HCT116 (cell line): ENCODE measurements around the gene SOD1. TPM values are rescaled to one million over a fixed set of nuclear protein-coding genes. Genes with fewer than 3 reads are reported as not detected.

ENCODE experiments used
- ATAC-seq: fragments of 200-7000 bp; cut with Tn5 transposase; 2 replicates; pipeline ENCODE4 v1.9.1; 2020; ENCODE audit warnings: mild to moderate bottlenecking, moderate library complexity
- BruUV-seq: library from RNA; stranded (reverse); fragments of 400-500 nt; replicated peaks from 2 replicates; lab custom pipeline; 2021; lab: Mats Ljungman, UMichigan
- CTCF ChIA-PET: fragments of 300-600 bp; sonication (Branson Sonifier 250); formaldehyde crosslinking; loops from one replicate; lab custom pipeline; 2021; ENCODE audit warnings: antibody characterized with exemption; lab: Charles Lee
- POLR2A ChIA-PET: fragments of 300-600, 350-600 bp; sonication (Branson Sonifier 250); formaldehyde crosslinking; loops from one replicate; lab custom pipeline; 2021; ENCODE audit warnings: antibody characterized with exemption; lab: Charles Lee
- RAD21 ChIA-PET, 2 experiments: fragments of 300-600 bp; sonication (Branson Sonifier 250); formaldehyde crosslinking; loops; one replicate each; lab custom pipeline; 2023; ENCODE audit warnings: low total read pairs in 2 of 2; ENCODE audit not compliant: uncharacterized antibody in 2 of 2, unreplicated experiment in 2 of 2, low non-redundant PET in 1 of 2; lab: Charles Lee
- DNase-seq: peaks from one replicate; pipeline ENCODE4 v3.0.0-alpha.2; 2010; ENCODE audit warnings: low read depth, low spot score
- H2AFZ ChIP-seq: fragments of 200-600 bp; shearing (Covaris generic), sonication (generic); 2 replicates; pipeline ENCODE4 v1.6.1; 2017; ENCODE audit warnings: low read depth, mixed run types, mixed read lengths, antibody characterized with exemption, low read length; ENCODE audit not compliant: poor library complexity, severe bottlenecking
- H3K27ac ChIP-seq: 2 replicates; pipeline ENCODE4 v1.5.1; 2012; ENCODE audit warnings: low read depth, low read length
- H3K27me3 ChIP-seq: fragments of 200-600 bp; sonication (generic); 2 replicates; pipeline ENCODE4 v1.6.1; 2016; ENCODE audit warnings: mixed run types, low read length, mixed read lengths; ENCODE audit not compliant: insufficient read depth
- H3K36me3 ChIP-seq, 2 experiments: fragments of 200-500 bp in 1 of 2; fragments of 200-600 bp in 1 of 2; sonication (Bioruptor generic) in 1 of 2; sonication (generic) in 1 of 2; 2 replicates each; pipeline versions ENCODE4 v1.5.1 to v1.6.1; 2014 to 2016; ENCODE audit warnings: low read length in 2 of 2, inconsistent platforms in 1 of 2, mixed read lengths in 1 of 2, mixed run types in 1 of 2; ENCODE audit not compliant: insufficient read depth in 2 of 2, control insufficient read depth in 1 of 2
- H3K4me1 ChIP-seq, 2 experiments: fragments of 200-600 bp in 1 of 2; sonication (generic) in 1 of 2; 2 replicates each; pipeline versions ENCODE4 v1.5.1 to v1.6.1; 2012 to 2017; ENCODE audit warnings: low read length in 2 of 2, inconsistent platforms in 1 of 2, mild to moderate bottlenecking in 1 of 2, mixed read lengths in 1 of 2, mixed run types in 1 of 2, moderate library complexity in 1 of 2; ENCODE audit not compliant: insufficient read depth in 2 of 2, control insufficient read depth in 1 of 2
- H3K4me2 ChIP-seq: fragments of 200-600 bp; sonication (generic); 2 replicates; pipeline ENCODE4 v1.6.1; 2017; ENCODE audit warnings: mixed run types, low read length, mixed read lengths
- H3K4me3 ChIP-seq, 2 experiments: fragments of 200-600 bp in 1 of 2; sonication (generic) in 1 of 2; replicated peaks in 1 of 2; 2 replicates each; pipeline ENCODE4 v1.5.1; 2011 to 2016; ENCODE audit warnings: low read length in 2 of 2, control low read depth in 1 of 2, low read depth in 1 of 2, mild to moderate bottlenecking in 1 of 2, mixed read lengths in 1 of 2, mixed run types in 1 of 2
- H3K79me2 ChIP-seq: fragments of 200-600 bp; sonication (generic); 2 replicates; pipeline ENCODE4 v1.6.1; 2017; ENCODE audit warnings: mild to moderate bottlenecking, mixed run types, low read length, moderate library complexity, mixed read lengths; ENCODE audit not compliant: insufficient read depth
- H3K9ac ChIP-seq: fragments of 200-600 bp; sonication (generic); 2 replicates; pipeline ENCODE4 v1.6.1; 2016; ENCODE audit warnings: low read length, mixed read lengths
- H3K9me2 ChIP-seq: fragments of 200-600 bp; sonication (generic), shearing (Covaris generic); 2 replicates; pipeline ENCODE4 v1.6.1; 2017; ENCODE audit warnings: mixed run types, mild to moderate bottlenecking, moderate library complexity; ENCODE audit not compliant: insufficient read depth
- H3K9me3 ChIP-seq, 2 experiments: fragments of 200-500 bp in 1 of 2; fragments of 200-600 bp in 1 of 2; sonication (Bioruptor generic) in 1 of 2; sonication (generic) in 1 of 2; 2 replicates each; pipeline ENCODE4 v1.6.1; 2014 to 2017; ENCODE audit warnings: low read length in 2 of 2, mixed read lengths in 2 of 2, inconsistent platforms in 1 of 2, low read depth in 1 of 2, mild to moderate bottlenecking in 1 of 2, mixed run types in 1 of 2, moderate library complexity in 1 of 2; ENCODE audit not compliant: control insufficient read depth in 1 of 2, insufficient read depth in 1 of 2
- H4K20me1 ChIP-seq: fragments of 200-600 bp; sonication (generic), shearing (Covaris generic); 2 replicates; pipeline ENCODE4 v1.6.1; 2017; ENCODE audit warnings: mixed run types, mild to moderate bottlenecking, moderate library complexity; ENCODE audit not compliant: insufficient read depth
- CEBPB ChIP-seq: IDR thresholded peaks from 2 replicates; pipeline ENCODE4 v1.6.1; 2012; ENCODE audit warnings: low read depth
- CTCF ChIP-seq, 3 experiments: fragments of 200-600 bp in 1 of 3; sonication (generic) in 1 of 3; IDR thresholded peaks in 2 of 3; conservative IDR thresholded peaks in 1 of 3; 2 replicates each; pipeline ENCODE4 v1.5.1; 2012 to 2017; ENCODE audit warnings: low read depth in 2 of 3, low read length in 2 of 3, antibody characterized with exemption in 1 of 3, borderline replicate concordance in 1 of 3, control low read depth in 1 of 3, mild to moderate bottlenecking in 1 of 3, mixed read lengths in 1 of 3, mixed run types in 1 of 3, moderate library complexity in 1 of 3; ENCODE audit not compliant: insufficient read depth in 1 of 3
- EGR1 ChIP-seq: IDR thresholded peaks from 2 replicates; pipeline ENCODE4 v1.6.1; 2012; ENCODE audit warnings: low read depth
- ELF1 ChIP-seq: IDR thresholded peaks from 2 replicates; pipeline ENCODE4 v1.6.1; 2012; ENCODE audit warnings: low read depth, borderline replicate concordance
- EZH2 ChIP-seq: fragments of 200-600 bp; sonication (generic); IDR thresholded peaks from 2 replicates; pipeline ENCODE4 v1.6.1; 2017; ENCODE audit warnings: antibody characterized with exemption, mixed run types
- POLR2A ChIP-seq: IDR thresholded peaks from 2 replicates; pipeline ENCODE4 v1.7.0; 2011; ENCODE audit warnings: borderline replicate concordance; ENCODE audit not compliant: insufficient read depth, insufficient read length; ENCODE audit errors: extremely low read depth
- RAD21 ChIP-seq: IDR thresholded peaks from 2 replicates; pipeline ENCODE4 v1.6.1; 2012; ENCODE audit warnings: low read depth, mild to moderate bottlenecking
- SIN3A ChIP-seq: IDR thresholded peaks from 2 replicates; pipeline ENCODE4 v1.6.1; 2012; ENCODE audit warnings: low read depth
- SRF ChIP-seq: IDR thresholded peaks from 2 replicates; pipeline ENCODE4 v1.6.1; 2012; ENCODE audit warnings: low read depth
- TCF7L2 ChIP-seq: IDR thresholded peaks from 2 replicates; pipeline ENCODE4 v1.7.0; 2011; ENCODE audit warnings: borderline replicate concordance, inconsistent platforms; ENCODE audit not compliant: insufficient read depth, insufficient read length; ENCODE audit errors: extremely low read depth
- YY1 ChIP-seq: IDR thresholded peaks from 2 replicates; pipeline ENCODE4 v1.6.1; 2011; ENCODE audit warnings: low read length, low read depth, moderate library complexity, mild to moderate bottlenecking; ENCODE audit not compliant: insufficient replicate concordance; ENCODE audit errors: extremely low read depth
- ZFX ChIP-seq: fragments of 450-650 bp; IDR thresholded peaks from 2 replicates; pipeline ENCODE4 v1.6.1; 2017
- intact Hi-C: fragments of 100-400 bp; cut with micrococcal nuclease; formaldehyde crosslinking; loops from 2 replicates; pipeline ENCODE4 v1.10.0; 2022
- total RNA-seq: library from RNA; stranded (reverse); gene quantifications from one replicate; pipeline ENCODE4 v1.2.1, GENCODE V29; 2021; ENCODE audit not compliant: unreplicated experiment
- TF ChIP-seq, protein P1 (sequence below): IDR thresholded peaks from 2 replicates; pipeline ENCODE4 v1.6.1; 2012
- TF ChIP-seq, protein P2 (sequence below): IDR thresholded peaks from 2 replicates; pipeline ENCODE4 v1.6.1; 2012

The SOD1 gene
- total RNA-seq, 1 experiment from 2014 or later, result 419 TPM

DNA sequence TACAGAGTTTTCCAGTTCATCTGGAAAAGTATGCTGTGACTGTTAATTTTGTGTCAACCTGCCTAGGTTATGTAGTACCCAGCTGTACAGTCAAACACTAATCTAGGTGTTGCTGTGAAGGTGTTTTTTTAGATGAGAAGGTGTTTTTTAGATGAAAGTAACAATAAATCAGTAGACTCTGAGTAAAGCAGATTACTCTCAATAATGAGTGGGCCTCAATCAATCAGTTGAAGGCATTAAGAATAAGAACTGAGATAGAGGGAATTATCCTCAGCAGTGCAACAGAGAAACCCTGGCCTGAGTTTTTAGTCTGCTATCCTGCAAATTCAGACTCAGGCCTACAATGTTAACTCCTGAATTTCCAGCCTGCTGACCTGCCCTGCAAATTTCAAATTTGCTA, 39.0 kb downstream of the SOD1 start:
- intact Hi-C loops, result no loop called here
- RAD21 ChIA-PET, result no interaction called here

GRCh38 chr21:31700040-31700439, 40.5 kb downstream of the SOD1 start:
- H3K4me2 ChIP-seq, result no peak overlapping the region
- H3K9me3 ChIP-seq, result no peaks in the 10 kb centered on the region
- intact Hi-C loops, result no loop called here
- peaks cover 30 to 60% of the 10 kb centered on the region in 2 experiments for H3K36me3 ChIP-seq
- H3K27me3 ChIP-seq, result no peaks in the 10 kb centered on the region
- TF ChIP-seq YY1 (no peak), RAD21 (no peak), TCF7L2 (no peak), POLR2A (no peak), CEBPB (no peak), EGR1 (no peak), ELF1 (no peak), ZFX (no peak), CTCF (IDR thresholded peaks at IDR 0.05 in 2 of 3, conservative IDR thresholded peaks at IDR 0.05 in 1 of 3; ENCODE audit: borderline replicate concordance in 1 of 3, insufficient read depth in 1 of 3, low read depth in 2 of 3, low read length in 2 of 3) (no peak), SRF (no peak), EZH2 (no peak)
- TF ChIP-seq, protein P1, sequence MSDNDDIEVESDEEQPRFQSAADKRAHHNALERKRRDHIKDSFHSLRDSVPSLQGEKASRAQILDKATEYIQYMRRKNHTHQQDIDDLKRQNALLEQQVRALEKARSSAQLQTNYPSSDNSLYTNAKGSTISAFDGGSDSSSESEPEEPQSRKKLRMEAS, result no peak
- TF ChIP-seq, protein P2, sequence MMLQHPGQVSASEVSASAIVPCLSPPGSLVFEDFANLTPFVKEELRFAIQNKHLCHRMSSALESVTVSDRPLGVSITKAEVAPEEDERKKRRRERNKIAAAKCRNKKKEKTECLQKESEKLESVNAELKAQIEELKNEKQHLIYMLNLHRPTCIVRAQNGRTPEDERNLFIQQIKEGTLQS, result no peak
- RAD21 ChIA-PET, result no interaction called here
- no peak overlapping the region for H3K27ac ChIP-seq
- no peak overlapping the region for H3K4me3 ChIP-seq
- no peaks in the 10 kb centered on the region for H3K4me1 ChIP-seq
- ATAC-seq (no peak), DNase-seq (no peak)
- H4K20me1 ChIP-seq, result no peaks in the 10 kb centered on the region
- peaks cover 66% of the 10 kb centered on the region for H3K79me2 ChIP-seq
- no peak overlapping the region for H3K9ac ChIP-seq
- POLR2A ChIA-PET, result no interaction called here
- H3K9me2 ChIP-seq, result no peaks in the 10 kb centered on the region
- CTCF ChIA-PET, result no interaction called here
- no peak overlapping the region for H2AFZ ChIP-seq
- BruUV-seq, result no TSS peak

More for the DNA sequence above, 39.0 kb downstream of the SOD1 start:
- Histone ChIP-seq H2AFZ (no peak overlapping the region), H3K36me3 (peaks cover 43 to 73% of the 10 kb centered on the region in 2 experiments), H3K4me2 (no peak overlapping the region), H3K27ac (no peak overlapping the region), H3K4me3 (no peak overlapping the region), H4K20me1 (no peaks in the 10 kb centered on the region), H3K9me2 (no peaks in the 10 kb centered on the region), H3K9me3 (no peaks in the 10 kb centered on the region)
- no TSS peak for BruUV-seq
- ChIA-PET CTCF (no interaction called here), POLR2A (no interaction called here)
- TF ChIP-seq SIN3A (no peak), CEBPB (no peak)
- TF ChIP-seq, all 23 proteins: peak for 0
- H3K4me1 ChIP-seq, result no peaks in the 10 kb centered on the region
- H3K79me2 ChIP-seq, result peaks cover 51% of the 10 kb centered on the region
- no peak for ATAC-seq
- H3K9ac ChIP-seq, result no peak overlapping the region
- no peaks in the 10 kb centered on the region for H3K27me3 ChIP-seq
- no peak for DNase-seq
